A549 (cell line): ENCODE results near the gene ADNP2. TPM values are rescaled to one million over a fixed set of nuclear protein-coding genes. Genes with fewer than 3 reads are reported as not detected.

Experiments used
- BHLHE40 ChIP-seq: IDR thresholded peaks from 2 replicates; pipeline ENCODE4 v1.6.1; 2012; ENCODE audit warnings: low read depth, low read length, inconsistent platforms
- CEBPB ChIP-seq, 2 experiments: fragments of >200 bp in 1 of 2; sonication (Bioruptor Twin) in 1 of 2; formaldehyde crosslinking in 1 of 2; IDR thresholded peaks; 2 replicates each; pipeline ENCODE4 v1.6.1; 2012 to 2016
- EHF ChIP-seq: fragments of 250-450 bp; sonication (Bioruptor Pico); IDR thresholded peaks from 2 replicates; pipeline ENCODE4 v1.5.0; 2020; ENCODE audit warnings: mild to moderate bottlenecking
- EHMT2 ChIP-seq: fragments of 200-600 bp; sonication (generic); IDR thresholded peaks from 2 replicates; pipeline ENCODE4 v1.6.1; 2016; ENCODE audit warnings: antibody characterized with exemption, low read depth, mild to moderate bottlenecking, moderate library complexity
- EP300 ChIP-seq, 2 experiments: fragments of >200 bp; sonication (Bioruptor Twin); formaldehyde crosslinking; IDR thresholded peaks; 2 replicates in 1 of 2; 3 replicates in 1 of 2; pipeline ENCODE4 v1.6.1; 2016 to 2017
- HDAC2 ChIP-seq: fragments of 200-600 bp; sonication (generic); IDR thresholded peaks from 2 replicates; pipeline ENCODE4 v1.6.1; 2016
- HEYL ChIP-seq: fragments of 250-450 bp; sonication (Bioruptor Pico); IDR thresholded peaks from 2 replicates; pipeline ENCODE4 v1.8.0; 2021; ENCODE audit warnings: mild to moderate bottlenecking, moderate library complexity
- JUNB ChIP-seq: fragments of >200 bp; sonication (Bioruptor Twin); formaldehyde crosslinking; IDR thresholded peaks from 2 replicates; pipeline ENCODE4 v1.6.1; 2016
- MAFK ChIP-seq: fragments of 450-650 bp; IDR thresholded peaks from 2 replicates; pipeline ENCODE4 v1.6.1; 2014; ENCODE audit not compliant: partially characterized antibody
- MAZ ChIP-seq: fragments of 150-350 bp; IDR thresholded peaks from 2 replicates; pipeline ENCODE4 v1.6.1; 2014; ENCODE audit warnings: antibody characterized with exemption, low read depth, low read length, borderline replicate concordance
- NFE2L2 ChIP-seq: fragments of 150-350 bp; conservative IDR thresholded peaks from 2 replicates; pipeline ENCODE4 v1.6.1; 2014; ENCODE audit warnings: low read length
- POLR2A ChIP-seq: IDR thresholded peaks from 2 replicates; pipeline ENCODE4 v1.6.1; 2012; ENCODE audit warnings: mild to moderate bottlenecking, low read length
- POLR2AphosphoS2 ChIP-seq: conservative IDR thresholded peaks from 2 replicates; pipeline ENCODE4 v1.6.1; 2012; ENCODE audit warnings: low read length, improper control_type of control experiment, inconsistent platforms
- RAD21 ChIP-seq, 2 experiments: fragments of >200 bp in 1 of 2; sonication (Bioruptor Twin) in 1 of 2; formaldehyde crosslinking in 1 of 2; IDR thresholded peaks in 1 of 2; conservative IDR thresholded peaks in 1 of 2; 2 replicates in 1 of 2; 3 replicates in 1 of 2; pipeline ENCODE4 v1.6.1; 2012 to 2018; ENCODE audit warnings: inconsistent platforms in 1 of 2
- RCOR1 ChIP-seq: fragments of 150-350 bp; IDR thresholded peaks from 2 replicates; pipeline ENCODE4 v1.6.1; 2014; ENCODE audit warnings: antibody characterized with exemption, low read length, low read depth
- RFX5 ChIP-seq: fragments of 450-650 bp; IDR thresholded peaks from 2 replicates; pipeline ENCODE4 v1.7.1; 2014; ENCODE audit warnings: antibody characterized with exemption, mild to moderate bottlenecking, moderate library complexity
- RNF2 ChIP-seq: fragments of 200-600 bp; sonication (generic); IDR thresholded peaks from 2 replicates; pipeline ENCODE4 v1.6.1; 2016; ENCODE audit warnings: low read depth, mild to moderate bottlenecking, antibody characterized with exemption, moderate library complexity, borderline replicate concordance
- SMC3 ChIP-seq: fragments of >200 bp; sonication (Bioruptor Twin); formaldehyde crosslinking; IDR thresholded peaks from 3 replicates; pipeline ENCODE4 v1.6.1; 2018; ENCODE audit warnings: inconsistent platforms
- SREBF2 ChIP-seq: fragments of 450-650 bp; IDR thresholded peaks from 2 replicates; pipeline ENCODE4 v1.6.1; 2014; ENCODE audit warnings: mild to moderate bottlenecking, moderate library complexity
- TP53 ChIP-seq: fragments of 250-450 bp; sonication (Bioruptor Pico); IDR thresholded peaks from 2 replicates; pipeline ENCODE4 v1.5.0; 2021; ENCODE audit warnings: mild to moderate bottlenecking, moderate library complexity
- ZNF302 ChIP-seq: fragments of 250-450 bp; sonication (Bioruptor Pico); IDR thresholded peaks from 2 replicates; pipeline ENCODE4 v1.9.0; 2021; ENCODE audit warnings: inconsistent platforms, mild to moderate bottlenecking, moderate library complexity
- ZSCAN20 ChIP-seq: fragments of 250-450 bp; sonication (Bioruptor Pico); IDR thresholded peaks from 2 replicates; pipeline ENCODE4 v1.8.0; 2022; ENCODE audit warnings: mild to moderate bottlenecking, moderate library complexity
- polyA plus RNA-seq, 4 experiments: library from polyadenylated mRNA; depleted of rRNA in 3 of 4; stranded (reverse); fragments of >200 nt; fragmentation: RNase III in 1 of 4; extraction: RNeasy Plus Mini Kit Qiagen cat#74134 plus additional on column Dnase treatment in 1 of 4; gene quantifications; 2 replicates in 3 of 4; 3 replicates in 1 of 4; pipeline ENCODE4 v1.2.3, GENCODE V29; 2011 to 2017
- TF ChIP-seq, protein P1 (sequence below): fragments of 250-450 bp; sonication (Bioruptor Pico); IDR thresholded peaks from 2 replicates; pipeline ENCODE4 v1.5.0; 2020; ENCODE audit warnings: low read depth, mild to moderate bottlenecking, moderate library complexity
- TF ChIP-seq, protein P2 (sequence below): fragments of 250-450 bp; sonication (Bioruptor Pico); IDR thresholded peaks from 2 replicates; pipeline ENCODE4 v1.5.0; 2021; ENCODE audit warnings: mild to moderate bottlenecking, moderate library complexity, borderline replicate concordance
- TF ChIP-seq, protein P3 (sequence below): fragments of >200 bp; sonication (Bioruptor Twin); formaldehyde crosslinking; IDR thresholded peaks from 3 replicates; pipeline ENCODE4 v1.5.1; 2016
- TF ChIP-seq, protein P4 (sequence below): fragments of 450-650 bp; IDR thresholded peaks from 2 replicates; pipeline ENCODE4 v1.6.1; 2014; ENCODE audit warnings: antibody characterized with exemption
- TF ChIP-seq, protein P5 (sequence below): fragments of >200 bp; sonication (Bioruptor Twin); formaldehyde crosslinking; IDR thresholded peaks from 3 replicates; pipeline ENCODE4 v1.6.1; 2016
- TF ChIP-seq, protein P6 (sequence below): IDR thresholded peaks from 2 replicates; pipeline ENCODE4 v1.6.1; 2012

The ADNP2 gene
- polyA plus RNA-seq, 2 of the 4 experiments (the other 2 are of a cell fraction), result 9.8 to 9.9 TPM

DNA sequence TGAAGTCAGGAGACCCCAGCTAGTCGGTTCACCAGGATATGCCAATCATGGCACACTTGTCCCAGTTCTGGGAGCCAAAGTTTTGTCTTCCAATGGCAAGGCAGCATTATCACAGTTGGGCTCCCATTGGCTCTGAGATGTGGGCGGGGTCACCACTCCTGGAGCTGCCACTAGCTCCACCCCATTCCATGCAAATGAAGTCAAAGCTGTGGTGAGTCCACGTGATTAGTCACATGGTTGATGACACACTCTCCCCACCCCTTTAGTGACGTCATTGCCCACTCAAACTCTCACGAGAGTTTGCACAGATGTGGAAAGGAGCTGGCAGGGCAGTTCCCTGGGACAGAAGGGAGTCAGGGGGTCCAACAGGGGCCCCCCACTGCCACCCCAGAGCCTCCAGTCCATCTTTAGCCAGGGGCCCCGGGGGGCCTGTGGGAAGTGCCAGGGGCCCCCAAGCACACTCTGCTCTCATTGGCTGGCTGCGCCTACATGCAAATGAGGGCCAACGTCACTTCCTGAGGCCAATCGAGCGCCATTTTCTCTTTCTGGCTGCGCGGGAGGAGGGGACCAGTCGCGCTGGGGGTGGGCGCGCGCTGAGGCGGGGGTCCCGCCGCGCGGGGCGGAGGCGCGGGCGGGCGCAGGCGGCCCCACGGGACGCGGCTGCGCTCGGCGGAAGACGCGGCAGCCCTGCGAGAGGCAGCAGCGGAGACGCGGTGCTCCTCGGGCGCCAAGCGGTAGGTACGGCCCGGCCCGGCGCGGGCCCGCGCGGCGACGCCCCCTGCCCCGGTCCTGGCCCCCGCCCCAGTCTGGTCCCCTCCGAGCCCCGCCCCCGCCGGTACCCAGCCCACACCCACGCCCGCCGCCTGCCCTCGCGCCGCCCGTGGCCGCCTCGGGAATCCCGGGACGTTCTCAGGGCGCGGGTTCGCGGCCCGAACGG, at the start of gene ADNP2 (continued):
- TF ChIP-seq ZSCAN20 (CRISPR knock-in tag), result no peak
- no peak for TF ChIP-seq SMC3
- TF ChIP-seq EHMT2, result no peak
- TF ChIP-seq JUNB, result no peak
- no peak for TF ChIP-seq CEBPB (IDR thresholded peaks at IDR 0.05)
- TF ChIP-seq NFE2L2, result no peak
- TF ChIP-seq RAD21 (conservative IDR thresholded peaks at IDR 0.05 in 1 of 2, IDR thresholded peaks at IDR 0.05 in 1 of 2), result no peak
- no peak for TF ChIP-seq SREBF2
- TF ChIP-seq, protein P1, sequence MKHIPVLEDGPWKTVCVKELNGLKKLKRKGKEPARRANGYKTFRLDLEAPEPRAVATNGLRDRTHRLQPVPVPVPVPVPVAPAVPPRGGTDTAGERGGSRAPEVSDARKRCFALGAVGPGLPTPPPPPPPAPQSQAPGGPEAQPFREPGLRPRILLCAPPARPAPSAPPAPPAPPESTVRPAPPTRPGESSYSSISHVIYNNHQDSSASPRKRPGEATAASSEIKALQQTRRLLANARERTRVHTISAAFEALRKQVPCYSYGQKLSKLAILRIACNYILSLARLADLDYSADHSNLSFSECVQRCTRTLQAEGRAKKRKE (CRISPR knock-in tag), result no peak
- TF ChIP-seq RNF2, result no peak
- no peak for TF ChIP-seq RCOR1
- TF ChIP-seq, protein P2, sequence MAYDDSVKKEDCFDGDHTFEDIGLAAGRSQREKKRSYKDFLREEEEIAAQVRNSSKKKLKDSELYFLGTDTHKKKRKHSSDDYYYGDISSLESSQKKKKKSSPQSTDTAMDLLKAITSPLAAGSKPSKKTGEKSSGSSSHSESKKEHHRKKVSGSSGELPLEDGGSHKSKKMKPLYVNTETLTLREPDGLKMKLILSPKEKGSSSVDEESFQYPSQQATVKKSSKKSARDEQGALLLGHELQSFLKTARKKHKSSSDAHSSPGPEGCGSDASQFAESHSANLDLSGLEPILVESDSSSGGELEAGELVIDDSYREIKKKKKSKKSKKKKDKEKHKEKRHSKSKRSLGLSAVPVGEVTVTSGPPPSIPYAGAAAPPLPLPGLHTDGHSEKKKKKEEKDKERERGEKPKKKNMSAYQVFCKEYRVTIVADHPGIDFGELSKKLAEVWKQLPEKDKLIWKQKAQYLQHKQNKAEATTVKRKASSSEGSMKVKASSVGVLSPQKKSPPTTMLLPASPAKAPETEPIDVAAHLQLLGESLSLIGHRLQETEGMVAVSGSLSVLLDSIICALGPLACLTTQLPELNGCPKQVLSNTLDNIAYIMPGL (CRISPR knock-in tag), result no peak
- TF ChIP-seq BHLHE40, result no peak
- peak; percentile 31 for TF ChIP-seq POLR2A
- TF ChIP-seq, protein P3, sequence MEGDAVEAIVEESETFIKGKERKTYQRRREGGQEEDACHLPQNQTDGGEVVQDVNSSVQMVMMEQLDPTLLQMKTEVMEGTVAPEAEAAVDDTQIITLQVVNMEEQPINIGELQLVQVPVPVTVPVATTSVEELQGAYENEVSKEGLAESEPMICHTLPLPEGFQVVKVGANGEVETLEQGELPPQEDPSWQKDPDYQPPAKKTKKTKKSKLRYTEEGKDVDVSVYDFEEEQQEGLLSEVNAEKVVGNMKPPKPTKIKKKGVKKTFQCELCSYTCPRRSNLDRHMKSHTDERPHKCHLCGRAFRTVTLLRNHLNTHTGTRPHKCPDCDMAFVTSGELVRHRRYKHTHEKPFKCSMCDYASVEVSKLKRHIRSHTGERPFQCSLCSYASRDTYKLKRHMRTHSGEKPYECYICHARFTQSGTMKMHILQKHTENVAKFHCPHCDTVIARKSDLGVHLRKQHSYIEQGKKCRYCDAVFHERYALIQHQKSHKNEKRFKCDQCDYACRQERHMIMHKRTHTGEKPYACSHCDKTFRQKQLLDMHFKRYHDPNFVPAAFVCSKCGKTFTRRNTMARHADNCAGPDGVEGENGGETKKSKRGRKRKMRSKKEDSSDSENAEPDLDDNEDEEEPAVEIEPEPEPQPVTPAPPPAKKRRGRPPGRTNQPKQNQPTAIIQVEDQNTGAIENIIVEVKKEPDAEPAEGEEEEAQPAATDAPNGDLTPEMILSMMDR, result no peak
- no peak for TF ChIP-seq HDAC2
- TF ChIP-seq MAZ, result no peak
- TF ChIP-seq, protein P4, sequence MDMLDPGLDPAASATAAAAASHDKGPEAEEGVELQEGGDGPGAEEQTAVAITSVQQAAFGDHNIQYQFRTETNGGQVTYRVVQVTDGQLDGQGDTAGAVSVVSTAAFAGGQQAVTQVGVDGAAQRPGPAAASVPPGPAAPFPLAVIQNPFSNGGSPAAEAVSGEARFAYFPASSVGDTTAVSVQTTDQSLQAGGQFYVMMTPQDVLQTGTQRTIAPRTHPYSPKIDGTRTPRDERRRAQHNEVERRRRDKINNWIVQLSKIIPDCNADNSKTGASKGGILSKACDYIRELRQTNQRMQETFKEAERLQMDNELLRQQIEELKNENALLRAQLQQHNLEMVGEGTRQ, result peak; percentile 98
- TF ChIP-seq, protein P5, sequence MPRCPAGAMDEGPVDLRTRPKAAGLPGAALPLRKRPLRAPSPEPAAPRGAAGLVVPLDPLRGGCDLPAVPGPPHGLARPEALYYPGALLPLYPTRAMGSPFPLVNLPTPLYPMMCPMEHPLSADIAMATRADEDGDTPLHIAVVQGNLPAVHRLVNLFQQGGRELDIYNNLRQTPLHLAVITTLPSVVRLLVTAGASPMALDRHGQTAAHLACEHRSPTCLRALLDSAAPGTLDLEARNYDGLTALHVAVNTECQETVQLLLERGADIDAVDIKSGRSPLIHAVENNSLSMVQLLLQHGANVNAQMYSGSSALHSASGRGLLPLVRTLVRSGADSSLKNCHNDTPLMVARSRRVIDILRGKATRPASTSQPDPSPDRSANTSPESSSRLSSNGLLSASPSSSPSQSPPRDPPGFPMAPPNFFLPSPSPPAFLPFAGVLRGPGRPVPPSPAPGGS, result peak; percentile 67; the same call in 2 of the 3 replicates
- no peak for TF ChIP-seq ZNF302 (CRISPR knock-in tag)
- TF ChIP-seq EP300 (IDR thresholded peaks at IDR 0.05), result no peak
- no peak for TF ChIP-seq EHF (CRISPR knock-in tag)
- TF ChIP-seq RFX5, result peak; percentile 50; the same call in 1 of the 2 replicates
- TF ChIP-seq MAFK, result no peak
- TF ChIP-seq, protein P6, sequence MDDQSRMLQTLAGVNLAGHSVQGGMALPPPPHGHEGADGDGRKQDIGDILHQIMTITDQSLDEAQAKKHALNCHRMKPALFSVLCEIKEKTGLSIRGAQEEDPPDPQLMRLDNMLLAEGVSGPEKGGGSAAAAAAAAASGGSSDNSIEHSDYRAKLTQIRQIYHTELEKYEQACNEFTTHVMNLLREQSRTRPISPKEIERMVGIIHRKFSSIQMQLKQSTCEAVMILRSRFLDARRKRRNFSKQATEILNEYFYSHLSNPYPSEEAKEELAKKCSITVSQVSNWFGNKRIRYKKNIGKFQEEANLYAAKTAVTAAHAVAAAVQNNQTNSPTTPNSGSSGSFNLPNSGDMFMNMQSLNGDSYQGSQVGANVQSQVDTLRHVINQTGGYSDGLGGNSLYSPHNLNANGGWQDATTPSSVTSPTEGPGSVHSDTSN, result no peak
- no peak for TF ChIP-seq POLR2AphosphoS2
- TF ChIP-seq TP53, result no peak
- TF ChIP-seq HEYL (CRISPR knock-in tag), result no peak
- TF ChIP-seq, all 56 proteins: peak for 10
